Mammary epithelial cell (primary cell): ENCODE data around the gene CACNA1A.
"Not testable (repeated sequence)": the region's sequence is repeated elsewhere in the genome, so short reads cannot be mapped to it uniquely, and the experiment has no call there.

Experiments used
- EZH2 ChIP-seq: IDR thresholded peaks from 2 replicates; pipeline ENCODE4 v1.6.1; 2012; ENCODE audit warnings: low read length, inconsistent platforms, borderline replicate concordance
- TF ChIP-seq, protein P1 (sequence below), 2 donors: IDR thresholded peaks in 1 of 2; conservative IDR thresholded peaks in 1 of 2; 2 replicates each; pipeline ENCODE4 v1.5.1; 2011 to 2012; ENCODE audit warnings: inconsistent platforms in 2 of 2, low read length in 2 of 2, mild to moderate bottlenecking in 2 of 2, control low read depth in 1 of 2, low read depth in 1 of 2; ENCODE audit not compliant: insufficient read depth in 1 of 2; ENCODE audit errors: extremely low read depth in 1 of 2

DNA sequence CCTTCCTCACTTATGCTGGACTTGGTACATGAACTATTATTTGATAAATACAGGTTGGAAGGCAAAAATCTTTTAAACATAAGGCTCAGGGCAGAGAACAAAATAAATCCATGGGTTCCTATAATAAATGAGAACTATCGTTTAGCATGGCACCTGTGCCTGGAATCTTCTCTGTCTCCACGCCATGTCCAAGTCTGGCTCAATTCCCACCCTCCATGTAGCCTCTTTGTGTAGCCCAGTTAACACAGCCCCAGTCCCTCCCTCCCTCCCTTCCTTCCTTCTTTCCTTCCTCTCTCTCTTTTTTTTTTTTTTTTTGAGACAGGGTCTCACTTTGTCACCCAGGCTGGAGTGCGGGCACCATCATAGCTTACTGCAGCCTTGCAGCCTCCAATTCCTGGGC, 144.6 kb downstream of the CACNA1A start:
- not testable (repeated sequence) for TF ChIP-seq EZH2
- TF ChIP-seq, protein P1, sequence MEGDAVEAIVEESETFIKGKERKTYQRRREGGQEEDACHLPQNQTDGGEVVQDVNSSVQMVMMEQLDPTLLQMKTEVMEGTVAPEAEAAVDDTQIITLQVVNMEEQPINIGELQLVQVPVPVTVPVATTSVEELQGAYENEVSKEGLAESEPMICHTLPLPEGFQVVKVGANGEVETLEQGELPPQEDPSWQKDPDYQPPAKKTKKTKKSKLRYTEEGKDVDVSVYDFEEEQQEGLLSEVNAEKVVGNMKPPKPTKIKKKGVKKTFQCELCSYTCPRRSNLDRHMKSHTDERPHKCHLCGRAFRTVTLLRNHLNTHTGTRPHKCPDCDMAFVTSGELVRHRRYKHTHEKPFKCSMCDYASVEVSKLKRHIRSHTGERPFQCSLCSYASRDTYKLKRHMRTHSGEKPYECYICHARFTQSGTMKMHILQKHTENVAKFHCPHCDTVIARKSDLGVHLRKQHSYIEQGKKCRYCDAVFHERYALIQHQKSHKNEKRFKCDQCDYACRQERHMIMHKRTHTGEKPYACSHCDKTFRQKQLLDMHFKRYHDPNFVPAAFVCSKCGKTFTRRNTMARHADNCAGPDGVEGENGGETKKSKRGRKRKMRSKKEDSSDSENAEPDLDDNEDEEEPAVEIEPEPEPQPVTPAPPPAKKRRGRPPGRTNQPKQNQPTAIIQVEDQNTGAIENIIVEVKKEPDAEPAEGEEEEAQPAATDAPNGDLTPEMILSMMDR (conservative IDR thresholded peaks at IDR 0.05 in 1 of 2, IDR thresholded peaks at IDR 0.05 in 1 of 2; ENCODE audit: extremely low read depth in 1 of 2, insufficient read depth in 1 of 2, low read depth in 1 of 2, low read length in 2 of 2), result not testable (repeated sequence)
